Stimulated activated CD8-positive, alpha-beta memory T cell treated with anti-CD3 and anti-CD28 coated beads, Interleukin-2, amount 100 ng/mL, for 48 hours (primary cell): Measurements from ENCODE around the gene SLC22A3.
"Not testable (repeated sequence)": the region's sequence is repeated elsewhere in the genome, so short reads cannot be mapped to it uniquely, and the experiment has no call there.

Source experiments
- DNase-seq, 2 donors: peaks; one replicate each; pipeline ENCODE4 v3.0.0-alpha.2; 2020; ENCODE audit warnings: low read depth in 2 of 2

Gene SLC22A3

GRCh38 chr6:160442151-160442550 is 94.0 kb downstream of the SLC22A3 start:
- DNase-seq, result no peak

GRCh38 chr6:160445130-160445529 is 97.0 kb downstream of the SLC22A3 start:
- no peak for DNase-seq

GRCh38 chr6:160447350-160447749 is 99.2 kb downstream of the SLC22A3 start:
- no peak for DNase-seq

GRCh38 chr6:160449787-160450186 is 101.6 kb downstream of the SLC22A3 start:
- DNase-seq, result not testable (repeated sequence)

GRCh38 chr6:160450849-160451248 is 102.7 kb downstream of the SLC22A3 start:
- DNase-seq, result no peak

GRCh38 chr6:160454303-160454702 is 106.1 kb downstream of the SLC22A3 start:
- DNase-seq, result no peak

GRCh38 chr6:160455081-160455480 is 106.9 kb downstream of the SLC22A3 start:
- no peak for DNase-seq

GRCh38 chr6:160455541-160456213 is 107.5 kb downstream of the SLC22A3 start:
- peak in 1 of 2 donors; percentile 55 for DNase-seq

- no peak for DNase-seq
These were observed 108.0 kb downstream of the SLC22A3 start for GRCh38 chr6:160456214-160456546.

GRCh38 chr6:160457823-160458222 is 109.6 kb downstream of the SLC22A3 start:
- DNase-seq, result no peak

- DNase-seq, result no peak
These were observed 113.5 kb downstream of the SLC22A3 start for GRCh38 chr6:160461641-160462040.

GRCh38 chr6:160462116-160462515 is 113.9 kb downstream of the SLC22A3 start:
- DNase-seq, result no peak

- DNase-seq, result no peak
These were observed 114.5 kb downstream of the SLC22A3 start for GRCh38 chr6:160462551-160463109.

GRCh38 chr6:160464744-160465143 is 116.6 kb downstream of the SLC22A3 start:
- no peak for DNase-seq

GRCh38 chr6:160467261-160467871 is 119.2 kb downstream of the SLC22A3 start:
- not testable (repeated sequence) for DNase-seq

- DNase-seq, result no peak
These were observed 121.0 kb downstream of the SLC22A3 start for GRCh38 chr6:160469153-160469552.

- DNase-seq, result not testable (repeated sequence)
These were observed 127.9 kb downstream of the SLC22A3 start for GRCh38 chr6:160476056-160476455.

GRCh38 chr6:160477072-160477471 is 128.9 kb downstream of the SLC22A3 start:
- not testable (repeated sequence) for DNase-seq

GRCh38 chr6:160477901-160478300 is 129.7 kb downstream of the SLC22A3 start:
- DNase-seq, result no peak

- DNase-seq, result no peak
These were observed 138.9 kb downstream of the SLC22A3 start for GRCh38 chr6:160487116-160487515.

- no peak for DNase-seq
These were observed 140.9 kb downstream of the SLC22A3 start for GRCh38 chr6:160489091-160489490.

GRCh38 chr6:160494576-160494975 is 146.4 kb downstream of the SLC22A3 start:
- DNase-seq, result no peak

- no peak for DNase-seq
These were observed 152.5 kb downstream of the SLC22A3 start for GRCh38 chr6:160500639-160501038.
